GM08714 (cell line): ENCODE results near the gene ANKRD55.
"Not testable (repeated sequence)": the region's sequence is repeated elsewhere in the genome, so short reads cannot be mapped to it uniquely, and the experiment has no call there.

Source experiments
- H3K4me3 ChIP-seq: fragments of 200-500 bp; sonication (Bioruptor generic); 2 replicates; pipeline ENCODE4 v1.5.1; 2014; ENCODE audit warnings: mild to moderate bottlenecking, low read length, inconsistent platforms
- ZNF274 ChIP-seq: IDR thresholded peaks from 2 replicates; pipeline ENCODE4 v1.6.1; 2012; ENCODE audit warnings: mild to moderate bottlenecking, low read depth, low read length

Gene ANKRD55

DNA sequence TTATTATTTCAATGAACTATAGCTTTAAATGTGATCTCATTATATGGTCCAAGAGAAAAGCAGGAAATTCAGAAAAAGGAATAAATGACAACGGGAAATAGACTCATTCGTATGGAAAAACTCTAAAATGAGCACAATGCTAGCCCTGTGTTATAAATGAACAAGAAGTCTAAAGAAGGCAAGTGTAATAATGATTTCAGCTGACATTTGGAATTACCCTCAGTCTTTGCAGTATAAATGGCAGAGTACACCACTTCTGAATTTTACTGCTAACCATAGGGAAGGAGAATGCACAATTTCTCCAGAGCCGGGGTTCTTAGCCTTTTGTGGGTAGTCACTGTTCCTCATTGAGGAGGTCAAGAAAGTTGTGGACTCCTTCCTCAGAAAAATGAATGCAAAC lies 93.1 kb downstream of the ANKRD55 start:
- no peak for TF ChIP-seq ZNF274
- no peak overlapping the region for H3K4me3 ChIP-seq

DNA sequence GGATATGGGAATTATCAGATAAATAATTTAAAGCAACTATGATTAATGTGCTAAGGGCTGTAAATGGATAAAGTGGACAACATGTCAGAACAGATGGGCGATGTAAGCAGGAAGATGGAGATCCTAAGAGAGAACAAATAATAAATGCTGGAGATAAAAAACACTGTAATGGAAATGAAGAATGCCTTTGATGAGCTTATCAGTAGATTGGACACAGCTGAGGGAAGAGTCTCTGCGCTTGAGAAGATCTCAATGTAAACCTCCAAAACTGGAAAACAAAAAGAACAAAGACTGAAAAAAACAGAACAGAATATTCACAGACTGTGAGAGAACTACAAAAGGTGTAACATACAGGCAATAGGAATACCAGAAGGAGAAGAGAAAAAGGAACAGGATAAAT lies 102.5 kb downstream of the ANKRD55 start:
- no peak overlapping the region for H3K4me3 ChIP-seq
- TF ChIP-seq ZNF274: no peak

DNA sequence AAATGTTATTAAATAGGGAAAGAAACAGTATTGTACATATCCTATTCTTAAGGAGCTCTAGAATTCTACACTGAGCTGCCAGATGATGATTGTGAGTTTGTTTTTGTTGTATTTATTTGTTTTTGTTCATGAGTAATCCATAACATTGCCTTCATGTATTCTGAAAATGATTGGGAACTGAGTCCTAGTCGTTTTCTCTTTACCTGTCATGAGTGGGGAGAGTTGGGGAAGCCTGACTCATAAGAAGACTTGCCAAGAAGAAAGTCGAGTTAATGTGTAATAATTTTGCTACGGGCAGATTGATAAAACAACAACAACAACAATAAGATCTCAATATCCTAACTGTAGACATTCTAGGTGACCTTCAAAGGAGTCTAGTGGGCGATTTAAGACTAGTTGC lies 103.8 kb downstream of the ANKRD55 start:
- TF ChIP-seq ZNF274: no peak
- no peak overlapping the region for H3K4me3 ChIP-seq

DNA sequence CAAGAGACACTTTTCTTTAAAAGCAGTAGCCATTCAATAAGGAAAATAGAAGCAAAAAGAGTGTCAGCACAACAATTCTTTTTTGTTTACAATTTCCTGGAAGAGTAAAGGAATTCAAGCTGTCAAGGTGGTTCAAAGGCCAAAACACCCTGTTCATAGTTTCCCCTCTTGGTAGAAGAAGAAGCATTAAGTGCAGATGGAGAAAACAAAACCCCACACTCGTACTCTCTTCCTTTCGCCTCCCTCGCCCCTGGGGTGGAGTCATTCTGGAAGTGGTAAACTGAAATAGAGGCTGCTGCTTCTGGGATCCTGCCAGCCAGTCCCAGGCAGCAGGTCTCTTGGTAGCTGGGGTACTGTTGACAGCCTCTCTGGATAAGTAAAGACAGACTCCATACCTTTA lies 105.0 kb downstream of the ANKRD55 start:
- no peak for TF ChIP-seq ZNF274
- H3K4me3 ChIP-seq: no peak overlapping the region

DNA sequence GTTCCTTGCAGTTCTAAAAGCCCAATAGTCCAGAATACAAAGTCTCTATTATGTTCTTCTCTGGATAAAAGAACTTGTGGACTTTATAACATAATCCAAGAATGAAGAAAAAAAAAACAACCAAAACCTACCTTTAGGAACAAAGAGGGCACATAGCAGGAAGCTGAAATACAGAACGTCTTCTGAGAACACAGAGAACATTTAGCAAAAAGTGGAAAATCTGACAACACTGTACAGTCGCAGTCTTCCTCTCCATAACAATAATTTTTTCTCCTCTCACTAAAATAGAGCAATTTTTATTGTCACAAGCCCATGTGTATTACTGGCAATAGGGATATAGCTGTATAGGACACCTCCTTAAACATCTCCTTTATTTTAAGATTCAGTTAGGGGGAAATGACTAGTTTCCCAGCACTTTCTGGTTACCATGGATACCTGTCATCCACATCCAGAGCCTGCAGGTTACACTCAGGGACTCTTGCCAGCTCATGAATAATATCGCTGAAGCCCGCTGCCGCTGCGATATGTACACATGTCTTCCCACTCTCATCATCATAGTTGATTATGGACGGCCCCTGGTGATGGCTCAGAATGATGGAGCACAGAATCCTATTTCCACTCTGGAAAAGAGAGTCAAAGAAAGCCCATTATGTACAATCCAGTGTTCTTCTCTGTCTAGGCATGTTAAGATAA lies 106.5 kb downstream of the ANKRD55 start:
- no peak for TF ChIP-seq ZNF274
- no peak overlapping the region for H3K4me3 ChIP-seq

DNA sequence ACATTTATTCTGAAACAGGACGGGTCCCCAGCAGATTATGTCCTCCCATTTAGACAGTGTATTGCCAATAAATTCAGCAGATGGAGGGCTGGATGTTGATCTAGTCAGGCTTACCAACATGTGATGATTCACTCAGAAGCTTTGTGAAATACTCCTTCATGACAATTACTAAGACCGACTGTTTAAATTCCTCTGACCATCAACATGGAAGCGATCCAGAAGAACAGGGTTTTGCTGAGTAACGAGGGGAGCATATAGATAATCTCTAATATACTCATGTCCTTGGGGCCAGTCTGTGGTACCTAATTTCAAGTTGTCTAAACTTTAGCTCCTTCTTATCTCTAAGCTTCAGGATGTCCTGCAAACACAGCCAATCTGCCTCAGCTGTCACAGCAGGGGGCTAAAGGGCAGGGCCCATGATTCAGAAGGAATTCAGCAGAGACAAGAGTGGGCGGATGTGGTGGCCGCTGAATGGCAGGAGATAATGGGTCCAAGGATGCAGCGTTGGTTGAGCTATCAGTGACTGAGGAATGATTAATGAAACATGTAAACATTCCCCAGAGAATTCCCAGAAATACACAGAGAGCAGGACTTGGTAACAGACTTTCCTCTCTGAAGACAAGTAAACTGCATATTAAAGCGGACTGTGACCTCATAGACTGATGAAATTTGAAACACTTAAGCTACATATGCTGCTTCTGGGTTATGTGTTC lies 109.4 kb downstream of the ANKRD55 start:
- no peak for TF ChIP-seq ZNF274
- no peak overlapping the region for H3K4me3 ChIP-seq

DNA sequence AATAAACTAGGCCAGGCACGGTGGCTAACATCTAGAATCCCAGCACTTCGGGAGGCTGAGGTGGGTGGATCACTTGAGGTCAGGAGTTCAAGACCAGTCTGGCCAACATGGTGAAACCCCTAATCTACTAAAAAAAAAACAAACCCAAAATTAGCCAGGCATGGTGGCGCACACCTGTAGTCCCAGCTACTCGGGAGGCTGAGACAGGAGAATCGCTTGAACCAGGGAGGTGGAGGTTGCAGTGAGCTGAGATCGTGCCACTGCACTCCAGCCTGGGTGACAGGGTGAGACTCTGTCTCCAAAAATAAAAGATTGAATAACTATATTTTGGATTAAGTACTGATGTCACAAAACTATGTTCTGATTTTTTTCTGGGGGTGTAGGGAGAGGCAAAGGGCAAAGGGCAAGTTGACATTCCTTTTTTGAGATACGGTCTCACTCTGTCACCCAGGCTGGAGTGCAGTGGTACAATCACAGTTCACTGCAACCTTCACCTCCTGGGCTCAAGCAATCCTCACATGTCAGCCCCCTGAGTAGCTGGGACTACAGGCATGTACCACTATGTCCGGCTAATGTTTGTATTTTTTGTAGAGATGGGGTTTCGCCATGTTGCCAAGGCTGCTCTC lies 110.7 kb downstream of the ANKRD55 start:
- H3K4me3 ChIP-seq: not testable (repeated sequence)

DNA sequence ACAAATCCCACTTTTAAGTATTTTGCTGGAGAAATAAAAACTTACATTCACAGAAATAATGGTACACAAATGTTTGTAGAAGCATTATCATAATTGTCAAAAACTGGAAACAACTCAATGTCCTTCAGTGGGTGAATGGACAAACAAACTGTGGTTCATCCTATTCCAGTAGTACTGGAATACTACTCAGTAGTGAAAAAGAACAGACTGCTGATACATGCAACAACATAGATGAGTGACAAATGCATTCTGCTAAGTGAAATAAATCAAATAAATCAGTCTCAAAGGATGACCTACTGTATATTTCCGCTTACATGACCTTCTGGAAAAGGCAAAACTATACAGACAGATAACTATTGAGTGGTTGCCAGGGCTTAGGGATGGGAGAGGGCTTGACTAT lies 114.1 kb downstream of the ANKRD55 start:
- no peak for TF ChIP-seq ZNF274
- H3K4me3 ChIP-seq: no peak overlapping the region

DNA sequence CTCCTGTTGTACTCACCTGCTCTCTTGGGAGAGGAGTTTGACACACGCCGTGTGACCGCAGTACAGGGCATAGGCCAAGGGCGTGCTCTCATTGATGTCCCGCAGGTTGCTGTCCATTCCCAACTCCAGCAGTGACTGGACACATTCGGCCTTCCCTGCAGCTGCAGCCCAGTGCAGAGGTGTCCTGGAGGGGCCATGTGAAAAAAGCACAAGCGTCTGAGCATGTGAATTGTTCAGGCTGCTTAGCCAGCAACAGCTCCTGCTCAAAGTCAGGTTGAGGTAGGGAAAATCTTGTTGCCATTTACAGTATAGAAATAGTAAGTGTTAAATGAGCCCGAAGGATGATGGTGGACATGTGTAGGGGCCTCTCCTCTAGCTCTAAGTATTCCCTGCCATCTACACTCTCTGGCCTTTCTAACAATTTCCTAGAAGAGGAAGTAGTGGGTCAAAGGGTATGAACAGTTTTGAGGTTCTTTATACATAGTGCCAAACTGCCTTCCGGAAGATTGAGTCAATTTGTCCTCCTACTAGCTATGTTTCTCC lies 116.5 kb downstream of the ANKRD55 start:
- no peak overlapping the region for H3K4me3 ChIP-seq
- TF ChIP-seq ZNF274: no peak

DNA sequence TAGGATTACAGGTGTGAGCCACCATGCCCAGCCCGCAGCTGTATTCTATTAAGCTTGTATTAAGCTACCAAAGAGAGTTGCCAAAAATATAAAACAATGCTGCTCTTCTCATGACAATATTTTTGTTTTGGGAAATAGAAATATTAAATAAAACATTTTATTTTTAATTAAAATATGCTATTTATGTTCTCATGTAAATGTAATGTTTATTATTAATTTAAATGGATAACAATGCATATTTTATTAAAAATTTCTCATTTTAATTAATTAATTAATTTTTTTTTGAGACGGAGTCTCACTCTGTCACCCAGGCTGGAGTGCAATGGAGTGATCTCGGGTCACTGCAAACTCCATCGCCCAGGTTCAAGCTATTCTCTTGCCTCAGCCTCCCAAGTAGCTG lies 117.5 kb downstream of the ANKRD55 start:
- no peak for TF ChIP-seq ZNF274
- no peak overlapping the region for H3K4me3 ChIP-seq

DNA sequence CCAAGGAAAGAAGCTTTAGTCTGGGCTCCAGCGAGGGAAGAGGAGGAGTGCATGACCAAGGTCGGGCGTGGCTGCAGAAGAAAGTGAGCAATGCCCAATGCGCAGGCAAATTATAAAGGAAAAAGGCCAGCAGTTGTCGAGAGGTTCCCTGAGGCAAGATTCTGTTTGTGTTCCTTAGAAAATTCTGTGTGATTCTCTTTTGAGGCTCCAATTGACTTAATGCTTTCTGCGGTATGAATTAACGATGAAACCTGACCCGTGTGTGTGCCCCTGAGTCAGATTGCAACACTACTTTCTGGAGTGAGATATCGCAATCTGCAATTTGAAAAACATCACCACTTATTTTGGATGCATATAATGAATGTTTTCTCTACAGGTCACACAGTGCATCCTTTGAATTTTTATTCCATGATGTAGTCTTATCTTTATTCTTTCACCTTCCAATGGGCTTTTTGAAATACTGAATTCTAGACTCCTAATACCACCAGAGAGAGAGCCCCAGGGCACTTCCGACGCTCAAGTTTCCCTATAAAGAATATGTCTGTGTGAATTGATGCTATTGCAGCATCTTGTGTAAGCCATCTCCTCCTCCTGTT lies 120.5 kb downstream of the ANKRD55 start:
- H3K4me3 ChIP-seq: no peak overlapping the region
- no peak for TF ChIP-seq ZNF274

DNA sequence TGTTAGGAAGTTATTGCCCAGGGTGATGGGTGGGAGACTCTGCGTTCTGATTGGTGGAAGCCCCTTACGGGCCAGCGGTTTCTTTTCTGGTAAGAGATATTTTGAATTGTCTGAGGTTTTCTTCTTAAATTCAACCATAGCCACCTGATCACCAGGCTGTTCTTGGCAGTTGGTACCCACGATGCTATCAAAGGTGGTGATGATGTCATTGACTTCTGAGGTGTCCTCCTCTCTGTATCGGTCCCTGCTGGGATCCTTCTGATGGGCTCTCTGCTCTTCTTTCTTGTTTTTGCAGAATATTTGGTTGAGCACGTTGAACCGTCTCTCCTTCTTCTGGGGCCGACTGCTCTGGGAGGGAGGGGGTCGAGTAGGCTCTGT lies 121.7 kb downstream of the ANKRD55 start:
- no peak overlapping the region for H3K4me3 ChIP-seq
- no peak for TF ChIP-seq ZNF274

DNA sequence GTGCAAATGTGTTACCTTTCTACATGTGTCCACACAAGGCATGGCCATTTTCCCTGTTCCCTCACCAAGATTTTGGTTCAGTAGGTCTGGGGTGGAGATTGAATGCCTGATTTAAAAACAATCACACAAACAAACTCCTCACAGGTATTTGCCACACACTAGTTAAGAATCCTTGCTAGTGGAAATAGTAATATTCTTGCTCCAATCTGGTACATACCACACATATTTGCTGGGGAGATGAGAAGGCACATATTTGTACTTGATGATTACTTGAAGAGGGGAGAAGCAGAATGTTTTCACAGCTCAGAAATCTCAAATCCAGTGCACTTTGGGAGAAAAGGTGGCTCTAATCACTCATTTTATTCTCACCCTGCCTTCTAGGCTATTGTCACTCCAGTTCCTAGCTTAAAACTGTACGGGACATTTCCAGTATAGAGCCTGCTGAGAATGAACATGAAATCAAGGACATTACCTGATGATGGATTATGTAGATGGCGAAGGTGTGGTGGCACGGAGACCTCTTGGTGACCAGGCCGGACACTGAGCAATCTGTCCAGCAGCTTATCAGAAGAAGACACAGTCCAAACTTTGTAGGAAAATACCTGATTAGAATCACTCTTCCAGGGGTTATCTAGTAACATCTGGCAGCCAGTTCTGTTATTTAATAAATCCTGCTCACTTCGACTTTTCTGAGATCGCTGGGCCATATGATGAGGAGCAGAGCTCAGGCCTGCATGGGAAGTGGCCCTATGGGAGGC lies 122.3 kb downstream of the ANKRD55 start:
- no peak overlapping the region for H3K4me3 ChIP-seq
- no peak for TF ChIP-seq ZNF274

DNA sequence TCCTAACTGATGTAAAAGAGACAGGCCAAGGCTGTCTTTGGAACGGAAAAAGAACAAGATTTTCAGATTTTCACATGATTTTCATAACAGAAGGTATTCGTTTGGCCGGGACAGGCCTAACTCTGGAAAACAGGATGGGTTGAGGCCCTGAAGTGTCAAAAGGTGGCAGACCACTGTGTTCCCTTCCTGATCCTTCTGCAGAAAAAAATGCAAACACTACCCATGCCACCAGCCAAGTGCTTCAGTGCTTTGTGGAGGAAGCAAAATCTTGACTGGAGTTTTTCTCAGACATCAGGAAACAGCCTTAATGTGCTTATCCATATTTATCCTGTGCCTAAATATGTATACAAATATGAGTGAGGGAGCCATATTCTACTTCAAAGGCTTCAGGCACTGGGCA lies 124.9 kb downstream of the ANKRD55 start:
- TF ChIP-seq ZNF274: no peak
- H3K4me3 ChIP-seq: no peak overlapping the region
